Mononuclear cell (primary cell): ENCODE results near the gene UBXN1. TPM values are rescaled to one million over a fixed set of nuclear protein-coding genes. Genes with fewer than 3 reads are reported as not detected.
A peak's percentile ranks its signal among the peaks of the same experiment; 100 is the strongest.
"Not testable (repeated sequence)": the region's sequence is repeated elsewhere in the genome, so short reads cannot be mapped to it uniquely, and the experiment has no call there.

Source experiments
- H3K27me3 ChIP-seq: 2 replicates; pipeline ENCODE4 v1.6.0; 2011; ENCODE audit warnings: low read length, control low read depth; ENCODE audit not compliant: insufficient read depth
- H3K4me1 ChIP-seq: 2 replicates; pipeline ENCODE4 v1.5.1; 2011; ENCODE audit warnings: mild to moderate bottlenecking, low read length, control low read depth; ENCODE audit not compliant: insufficient read depth
- H3K4me3 ChIP-seq: 2 replicates; pipeline ENCODE4 v1.5.1; 2011; ENCODE audit warnings: mild to moderate bottlenecking, low read length, moderate library complexity
- H3K9me3 ChIP-seq: 2 replicates; pipeline ENCODE4 v1.5.1; 2011; ENCODE audit warnings: low read depth, mild to moderate bottlenecking, control low read depth, low read length
- total RNA-seq: library from RNA; depleted of rRNA; stranded (reverse); fragments of >200 nt; gene quantifications from one replicate; pipeline ENCODE4 v1.2.3, GENCODE V29; 2012

Gene UBXN1
- total RNA-seq, 1 donor = 136 TPM

DNA sequence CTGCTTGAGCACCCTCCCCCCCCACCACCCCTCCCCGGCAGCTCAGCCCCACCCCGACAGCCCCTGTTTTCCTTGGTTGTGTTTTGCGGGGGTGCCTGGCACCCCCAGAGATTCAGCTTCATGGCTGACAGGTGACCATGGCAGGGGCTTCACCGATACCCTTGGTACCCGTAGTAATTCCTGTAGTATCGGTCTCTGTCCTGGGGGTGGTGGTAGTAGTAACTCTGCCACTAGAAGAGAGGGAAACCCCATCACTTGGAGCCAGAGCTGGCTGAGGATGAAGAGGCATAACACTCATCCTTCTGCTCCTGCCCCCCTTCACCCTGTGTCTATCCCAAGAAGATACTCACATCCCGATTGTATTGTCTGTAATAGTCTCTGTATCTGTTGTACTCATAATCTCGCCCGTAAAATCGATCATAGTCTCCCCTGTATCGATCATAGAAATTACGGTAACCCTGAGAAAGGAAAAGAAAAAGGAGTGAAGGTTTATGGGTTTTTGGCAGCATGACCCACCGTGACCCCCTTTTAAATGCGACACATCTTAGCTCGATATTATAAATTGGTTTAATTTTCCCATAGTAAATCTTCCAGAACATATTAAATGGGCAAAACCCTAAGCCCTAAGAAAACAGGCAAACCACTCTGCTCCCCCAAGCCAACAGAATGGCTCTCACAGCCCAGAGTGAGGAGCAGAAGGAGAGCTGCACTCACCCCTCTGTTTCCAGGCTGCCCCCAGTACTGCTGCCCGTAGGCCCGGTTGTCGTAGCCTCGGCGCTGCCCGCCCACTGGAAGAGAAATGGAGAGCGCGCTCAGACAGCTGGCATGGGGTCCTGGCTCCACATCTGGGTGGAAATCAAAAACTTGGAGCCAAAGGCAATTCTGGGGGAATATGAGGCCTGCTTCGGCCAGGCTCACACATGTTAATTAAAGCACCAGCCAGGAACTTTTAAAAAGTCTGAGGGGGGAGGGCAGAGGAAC lies 36.6 kb upstream of the UBXN1 start:
- H3K4me3 ChIP-seq = no peak overlapping the region
- H3K4me1 ChIP-seq = peaks cover 10% of the 10 kb centered on the region
- H3K9me3 ChIP-seq = no peaks in the 10 kb centered on the region
- H3K27me3 ChIP-seq = no peaks in the 10 kb centered on the region

DNA sequence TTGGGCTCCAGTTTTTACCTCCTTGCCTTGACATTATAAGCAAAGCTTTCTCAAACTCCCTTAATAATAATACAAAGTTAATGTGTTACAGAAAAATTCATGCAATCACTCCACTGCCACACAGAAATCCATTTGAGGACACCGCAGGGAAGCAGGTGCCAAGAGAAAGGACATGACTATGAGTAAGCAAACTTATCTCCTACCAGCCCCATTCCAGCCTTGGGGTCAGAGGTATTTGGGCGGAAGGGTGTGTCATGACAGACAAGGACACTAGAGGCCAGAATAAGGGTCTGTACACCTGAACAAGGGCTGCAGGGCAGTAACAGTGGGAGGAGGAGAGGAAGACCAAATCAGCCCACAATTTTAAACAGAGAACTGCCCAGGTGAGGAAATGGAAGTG lies 34.5 kb upstream of the UBXN1 start:
- H3K27me3 ChIP-seq = no peaks in the 10 kb centered on the region
- H3K4me1 ChIP-seq = peaks cover 24% of the 10 kb centered on the region
- no peaks in the 10 kb centered on the region for H3K9me3 ChIP-seq
- H3K4me3 ChIP-seq = no peak overlapping the region

DNA sequence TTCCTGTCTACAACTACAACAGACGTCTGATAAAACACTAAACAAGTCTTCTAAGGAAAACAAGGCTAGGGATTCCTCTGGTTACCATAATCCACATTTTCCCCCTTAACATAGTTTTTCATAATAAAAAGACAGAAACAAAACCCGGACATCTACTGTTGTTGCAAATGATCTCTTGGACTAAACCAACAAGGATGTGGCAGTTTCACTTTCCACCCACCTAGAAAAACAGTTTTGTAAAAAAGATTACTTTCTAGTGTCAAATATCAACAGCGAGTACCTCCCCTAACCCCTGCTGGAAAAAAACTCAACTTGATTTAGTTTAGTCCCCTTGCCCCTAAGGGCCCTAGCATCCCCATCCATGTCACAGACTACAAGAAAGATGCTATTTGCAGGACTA lies 34.0 kb upstream of the UBXN1 start:
- Histone ChIP-seq H3K9me3 (no peaks in the 10 kb centered on the region), H3K4me1 (peaks cover 29% of the 10 kb centered on the region), H3K27me3 (no peaks in the 10 kb centered on the region), H3K4me3 (no peak overlapping the region)

DNA sequence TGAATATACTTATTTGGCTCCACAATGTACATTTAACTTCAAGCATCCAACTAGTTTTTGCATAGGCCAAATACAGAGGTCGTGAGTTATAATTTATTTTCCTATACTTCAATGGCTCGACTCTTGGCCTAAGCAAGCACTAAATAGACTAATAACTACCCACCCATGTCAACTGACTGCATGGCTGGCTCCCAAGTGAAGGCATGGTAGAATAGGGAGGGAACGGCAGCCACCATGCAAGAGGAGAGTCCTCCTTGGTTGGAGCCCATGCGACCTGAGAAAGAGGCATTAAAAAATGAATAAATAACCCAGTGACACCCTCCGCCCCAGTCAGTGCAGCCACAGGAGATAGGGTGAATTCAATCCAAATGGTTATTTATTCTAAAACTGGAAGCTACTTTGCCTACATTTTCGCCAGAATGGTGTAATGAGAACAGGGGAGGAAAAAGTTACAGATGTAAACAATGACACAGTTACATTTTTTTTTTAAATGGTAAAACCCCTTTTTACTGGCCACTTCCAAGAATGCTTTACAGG lies 33.5 kb upstream of the UBXN1 start:
- H3K4me1 ChIP-seq = peaks cover 34% of the 10 kb centered on the region
- H3K9me3 ChIP-seq = no peaks in the 10 kb centered on the region
- H3K27me3 ChIP-seq = no peaks in the 10 kb centered on the region
- H3K4me3 ChIP-seq = no peak overlapping the region

DNA sequence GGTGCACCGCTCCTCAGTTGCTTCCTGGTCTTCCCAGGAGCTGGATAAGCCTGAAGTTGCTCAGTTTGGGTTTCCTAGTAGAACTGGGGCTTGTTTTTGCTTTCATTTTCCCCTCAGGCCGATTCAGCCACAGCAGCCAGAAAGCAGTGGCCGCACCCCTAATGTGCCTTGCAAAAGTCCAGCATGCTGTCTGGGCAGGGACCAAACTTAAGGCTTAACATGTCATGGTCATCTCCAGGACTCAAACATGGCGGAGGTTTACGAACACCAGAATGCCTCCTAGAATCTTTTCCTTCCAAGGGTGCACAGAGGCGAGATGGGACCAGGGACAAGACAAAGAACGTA lies 31.1 kb upstream of the UBXN1 start:
- H3K9me3 ChIP-seq = no peaks in the 10 kb centered on the region
- H3K4me3 ChIP-seq = peak overlapping the region; percentile 67
- H3K4me1 ChIP-seq = peaks cover 54% of the 10 kb centered on the region
- H3K27me3 ChIP-seq = no peaks in the 10 kb centered on the region

DNA sequence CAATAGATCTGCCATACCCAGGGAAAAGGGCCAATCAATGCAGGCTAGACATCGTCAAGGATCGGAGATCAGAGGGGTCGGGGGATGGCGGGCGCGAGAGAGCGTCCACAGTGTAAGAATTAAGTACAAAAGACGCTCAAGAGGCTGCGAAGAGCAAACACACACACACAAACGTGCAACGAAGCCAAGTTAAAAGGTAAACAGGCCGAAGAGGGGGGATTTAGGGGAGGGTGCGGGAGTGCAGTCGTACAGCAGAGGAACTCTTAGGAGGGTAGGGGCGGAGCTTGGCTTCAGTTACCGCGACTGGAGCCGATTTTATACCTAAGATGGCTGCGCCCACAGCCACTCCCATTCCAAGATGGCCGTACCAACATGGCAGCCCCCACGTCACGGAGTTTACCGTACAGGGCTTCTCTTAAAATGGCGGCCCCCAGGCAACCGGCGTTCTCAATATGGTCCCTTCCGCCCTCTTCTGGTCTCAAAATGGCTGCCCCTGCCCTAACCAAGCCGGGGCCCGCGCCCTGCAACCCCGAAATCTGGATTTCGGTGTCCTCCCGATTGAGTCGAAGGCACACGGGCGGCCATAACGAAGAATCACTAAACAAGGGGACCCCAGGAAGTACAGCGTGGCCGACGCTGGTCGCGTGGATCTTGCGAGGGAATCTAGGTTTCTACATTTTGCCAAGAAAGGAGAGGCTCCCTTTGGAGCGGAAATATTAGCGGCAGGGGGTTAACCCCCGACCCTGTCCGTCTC lies 30.6 kb upstream of the UBXN1 start:
- H3K4me3 ChIP-seq = peak overlapping the region; percentile 67
- no peaks in the 10 kb centered on the region for H3K27me3 ChIP-seq
- no peaks in the 10 kb centered on the region for H3K9me3 ChIP-seq
- H3K4me1 ChIP-seq = peaks cover 59% of the 10 kb centered on the region

DNA sequence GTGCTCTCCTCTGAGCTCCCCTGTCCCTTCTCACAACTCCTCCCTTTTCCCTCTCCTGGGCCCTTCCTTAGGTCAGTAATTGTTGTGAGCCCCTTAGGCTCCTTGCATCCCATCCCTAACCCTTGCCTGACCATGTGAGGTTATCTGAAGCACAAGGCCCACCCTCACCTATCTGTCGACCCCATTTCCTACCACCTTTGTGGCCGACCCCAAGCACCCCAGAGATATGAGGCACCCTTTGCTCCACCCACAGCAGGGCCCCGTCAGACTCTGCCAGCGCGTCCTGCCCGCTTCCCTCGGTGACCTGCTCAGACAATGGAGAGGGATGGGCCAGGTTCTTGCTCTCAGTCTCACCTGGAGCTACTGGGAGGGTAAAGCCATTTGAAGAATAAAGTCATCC lies 29.9 kb upstream of the UBXN1 start:
- peak overlapping the region; percentile 67 for H3K4me3 ChIP-seq
- no peaks in the 10 kb centered on the region for H3K9me3 ChIP-seq
- H3K27me3 ChIP-seq = no peaks in the 10 kb centered on the region
- H3K4me1 ChIP-seq = peaks cover 65% of the 10 kb centered on the region

DNA sequence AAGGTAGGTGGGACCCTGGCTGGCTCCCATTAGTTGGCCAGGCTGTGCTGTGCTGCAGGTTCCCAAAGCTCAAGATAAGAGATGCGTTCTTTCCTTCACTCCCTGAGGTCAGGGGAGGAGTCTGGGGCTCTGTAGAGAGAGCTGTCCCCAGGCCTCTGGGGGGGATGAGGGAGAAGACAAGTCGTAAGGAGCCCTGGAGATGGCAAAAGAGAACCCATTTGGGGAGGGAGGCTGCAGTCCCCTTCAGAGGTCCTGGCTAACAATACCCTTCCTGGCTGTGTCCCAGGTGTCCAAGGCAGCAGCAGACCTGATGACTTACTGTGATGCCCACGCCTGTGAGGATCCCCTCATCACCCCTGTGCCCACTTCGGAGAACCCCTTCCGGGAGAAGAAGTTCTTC lies 29.5 kb upstream of the UBXN1 start:
- H3K9me3 ChIP-seq = no peaks in the 10 kb centered on the region
- no peaks in the 10 kb centered on the region for H3K27me3 ChIP-seq
- peaks cover 67% of the 10 kb centered on the region for H3K4me1 ChIP-seq
- no peak overlapping the region for H3K4me3 ChIP-seq

DNA sequence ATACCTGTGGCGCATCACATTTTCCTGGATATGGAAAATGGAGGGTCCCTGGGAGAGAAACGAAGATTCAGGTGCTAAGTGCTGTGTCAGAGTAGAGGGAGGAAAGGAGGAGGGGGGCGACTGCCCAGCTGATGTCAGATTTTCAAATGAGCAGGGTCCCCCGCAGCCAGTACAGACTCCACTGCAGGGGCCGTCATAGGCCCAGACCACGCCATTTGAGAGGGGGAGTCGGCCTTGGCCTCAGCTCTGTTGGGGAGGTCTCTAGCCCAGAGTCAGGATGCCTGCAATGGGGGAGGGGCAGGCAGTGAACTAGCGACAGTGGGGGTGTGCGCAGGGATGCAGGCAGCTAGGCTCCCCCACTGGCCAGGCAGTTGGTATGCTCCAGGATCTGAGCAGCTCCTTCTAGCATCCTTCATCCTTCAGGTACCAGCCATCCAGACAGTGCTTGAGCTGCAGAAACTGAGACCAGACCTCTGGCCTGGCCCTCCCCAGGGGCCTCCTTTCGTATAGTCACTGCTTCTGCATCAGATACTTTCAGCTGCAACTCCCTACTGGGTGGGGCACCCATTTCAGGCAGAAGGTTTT lies 28.5 kb upstream of the UBXN1 start, which contains the start of the genes BSCL2 and GNG3:
TSS of gene BSCL2 (minus strand) at position 148 of the 585 bp plus-strand sequence. CDS start 229 bp downstream, outside the sequence.
TSS of gene GNG3 (plus strand) at position 400 of the 585 bp plus-strand sequence. CDS start 620 bp downstream, outside the sequence.
- Histone ChIP-seq H3K4me3 (peak within 1 kb of the TSS; percentile 61), H3K9me3 (no peaks in the 10 kb centered on the region), H3K4me1 (peaks cover 76% of the 10 kb centered on the region), H3K27me3 (no peaks in the 10 kb centered on the region)

DNA sequence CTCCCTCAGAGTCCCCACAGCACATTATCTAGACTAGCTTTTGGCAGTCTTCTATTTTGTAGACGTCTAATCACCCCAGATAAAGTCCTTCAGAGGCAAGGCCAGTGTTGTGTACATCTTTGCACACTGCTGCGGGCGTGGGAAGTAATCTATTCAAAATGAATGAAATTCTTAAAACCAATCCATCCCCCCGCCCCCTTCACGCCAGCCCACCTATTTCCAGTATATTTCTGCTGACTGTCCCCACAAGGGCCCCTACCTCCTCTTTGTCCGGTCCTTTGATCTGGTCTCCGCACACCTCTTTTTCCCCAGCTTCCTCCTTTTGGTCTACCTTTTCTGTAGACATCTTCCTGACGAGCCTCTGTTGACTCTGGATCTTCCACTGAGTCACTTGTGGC lies 28.0 kb upstream of the UBXN1 start:
- Histone ChIP-seq H3K9me3 (no peaks in the 10 kb centered on the region), H3K4me3 (no peak overlapping the region), H3K4me1 (peaks cover 76% of the 10 kb centered on the region)

DNA sequence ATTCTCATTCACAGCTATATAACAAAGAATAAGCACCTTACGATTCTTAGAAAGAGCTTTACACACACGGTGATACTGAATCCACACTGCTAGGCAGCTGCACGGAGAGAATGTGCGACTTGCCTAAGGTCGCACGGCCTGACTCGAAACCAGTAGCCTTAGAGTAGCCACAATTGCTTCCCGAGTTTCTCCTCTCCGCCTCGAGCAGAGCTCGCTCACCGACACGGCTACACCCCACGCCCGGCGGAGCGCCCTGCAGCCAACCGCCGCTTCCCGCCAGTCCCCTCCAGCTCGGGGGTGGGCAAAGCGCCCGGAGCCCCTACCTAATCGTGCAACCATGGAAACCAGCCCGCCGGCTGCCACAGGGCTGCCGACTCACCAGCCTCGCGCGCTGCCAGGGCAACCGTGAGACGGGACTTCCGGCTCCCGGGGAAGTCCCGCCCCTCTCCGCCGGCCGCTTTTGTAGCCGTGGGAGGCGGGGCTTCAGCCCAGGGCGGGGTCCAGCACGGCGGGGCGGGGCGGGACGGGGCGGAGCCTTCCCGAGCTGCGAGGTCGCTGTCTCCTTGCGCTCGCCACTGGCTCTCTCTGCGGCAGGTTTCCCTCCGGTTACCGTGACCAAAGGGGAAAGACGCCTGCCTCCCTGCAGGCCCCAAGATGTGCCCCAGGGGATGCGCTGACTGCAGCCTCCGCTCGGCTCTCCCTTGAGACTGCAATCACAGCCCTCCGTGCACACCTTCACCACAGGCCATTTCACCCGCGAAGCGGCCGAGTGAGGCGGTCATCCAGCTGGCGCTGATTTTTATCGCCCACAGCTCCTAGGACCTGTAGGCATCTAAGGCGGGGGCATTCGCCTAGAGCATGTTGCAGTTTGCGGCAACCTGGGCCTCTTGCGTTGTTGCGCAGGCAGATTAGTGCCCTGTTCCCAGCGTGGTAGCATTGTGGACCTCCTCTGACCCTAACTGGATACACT lies 27.3 kb upstream of the UBXN1 start:
- no peaks in the 10 kb centered on the region for H3K27me3 ChIP-seq
- H3K4me3 ChIP-seq = peak overlapping the region; percentile 61
- H3K4me1 ChIP-seq = peaks cover 78% of the 10 kb centered on the region
- H3K9me3 ChIP-seq = no peaks in the 10 kb centered on the region

More for the DNA sequence above, 28.0 kb upstream of the UBXN1 start:
- no peaks in the 10 kb centered on the region for H3K27me3 ChIP-seq

DNA sequence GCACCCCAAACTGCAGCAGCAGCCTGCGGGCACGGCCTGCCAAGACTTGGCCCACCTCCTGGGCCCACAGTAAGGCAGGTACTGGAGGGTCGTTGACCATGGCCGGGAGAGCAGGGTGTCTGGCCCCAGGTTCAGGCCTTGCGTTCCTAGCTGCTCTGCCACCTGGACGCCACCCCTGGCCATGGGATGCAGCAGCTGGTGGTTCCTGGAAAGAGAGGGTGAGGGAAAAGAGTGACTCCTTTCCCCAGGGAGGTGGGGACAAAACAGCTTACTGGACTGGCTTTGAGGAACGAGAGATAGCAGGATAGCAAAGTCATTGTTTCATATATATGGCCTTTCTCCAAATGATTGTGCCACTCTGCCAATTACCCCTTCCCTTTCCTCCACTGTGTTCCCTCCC lies 26.5 kb upstream of the UBXN1 start:
- H3K4me1 ChIP-seq = peaks cover 74% of the 10 kb centered on the region
- H3K27me3 ChIP-seq = no peaks in the 10 kb centered on the region
- peak overlapping the region; percentile 61 for H3K4me3 ChIP-seq
- H3K9me3 ChIP-seq = no peaks in the 10 kb centered on the region

DNA sequence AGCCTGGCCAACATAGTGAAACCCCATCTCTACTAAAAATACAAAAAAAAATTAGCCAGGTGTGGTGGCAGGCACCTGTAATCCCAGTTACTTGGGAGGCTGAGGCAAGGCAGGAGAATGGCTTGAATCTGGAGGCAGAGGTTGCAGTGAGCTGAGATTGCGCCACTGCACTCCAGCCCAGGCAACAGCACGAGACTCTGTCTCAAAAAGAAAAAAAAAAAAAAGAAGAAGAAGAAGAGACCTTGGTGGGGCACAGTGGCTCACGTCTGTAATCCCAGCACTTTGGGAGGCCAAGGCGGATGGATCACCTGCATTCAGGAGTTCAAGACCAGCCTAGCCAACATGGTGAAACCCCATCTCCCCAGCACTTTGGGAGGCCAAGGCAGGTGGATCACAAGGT lies 25.0 kb upstream of the UBXN1 start:
- H3K4me3 ChIP-seq, H3K27me3 ChIP-seq, H3K9me3 ChIP-seq: not testable (repeated sequence)
- H3K4me1 ChIP-seq = peaks cover 66% of the 10 kb centered on the region

DNA sequence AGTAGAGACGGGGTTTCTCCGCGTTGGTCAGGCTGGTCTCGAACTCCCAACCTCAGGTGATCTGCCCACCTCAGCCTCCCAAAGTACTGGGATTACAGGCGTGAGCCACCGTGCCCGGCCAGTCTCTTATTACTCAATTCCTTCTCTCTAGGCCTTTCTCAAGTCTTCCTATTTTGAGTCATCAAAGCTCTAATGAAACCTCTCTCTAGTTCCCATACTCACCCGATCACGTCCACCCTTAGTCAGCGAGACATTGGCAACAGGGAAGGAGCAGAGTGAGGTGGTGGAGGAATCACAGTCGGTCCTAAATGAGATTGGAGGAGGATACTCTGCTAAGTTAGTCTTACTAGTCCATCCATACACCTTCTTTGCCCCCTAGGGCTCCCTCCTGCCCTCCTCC lies 23.4 kb upstream of the UBXN1 start:
- Histone ChIP-seq H3K27me3 (no peaks in the 10 kb centered on the region), H3K4me1 (peaks cover 49% of the 10 kb centered on the region)

More for the DNA sequence above, 23.4 kb upstream of the UBXN1 start:
- Histone ChIP-seq H3K4me3 (no peak overlapping the region), H3K9me3 (no peaks in the 10 kb centered on the region)
